GM12801 (cell line): Measurements from ENCODE around the gene FOXL3.

ENCODE experiments used
- CTCF ChIP-seq: IDR thresholded peaks from one replicate; pipeline ENCODE4 v1.5.1; 2011; ENCODE audit warnings: control low read depth; ENCODE audit not compliant: insufficient read length; ENCODE audit errors: extremely low read depth

FOXL3 gene

GRCh38 chr7:264541-265191 is 25.3 kb upstream of the FOXL3 start:
- TF ChIP-seq CTCF = no peak

GRCh38 chr7:265192-265997 is 24.6 kb upstream of the FOXL3 start:
- TF ChIP-seq CTCF = no peak

- TF ChIP-seq CTCF = no peak
Observed at GRCh38 chr7:265998-266850, 23.7 kb upstream of the FOXL3 start.

GRCh38 chr7:266851-267840 is 22.8 kb upstream of the FOXL3 start:
- no peak for TF ChIP-seq CTCF

GRCh38 chr7:268991-269390 is 21.0 kb upstream of the FOXL3 start:
- TF ChIP-seq CTCF = no peak

GRCh38 chr7:269721-270120 is 20.2 kb upstream of the FOXL3 start:
- no peak for TF ChIP-seq CTCF
